HepG2 (cell line): ENCODE data around the gene ITCH. TPM values are rescaled to one million over a fixed set of nuclear protein-coding genes. Genes with fewer than 3 reads are reported as not detected.

Experiments used
- ATAC-seq: fragments of 200-7000 bp; cut with Tn5 transposase; 3 replicates; pipeline ENCODE4 v1.9.1; 2020; ENCODE audit warnings: mild to moderate bottlenecking, moderate library complexity
- BruUV-seq: library from RNA; stranded (reverse); fragments of 400-500 nt; replicated peaks from 2 replicates; lab custom pipeline; 2021; lab: Mats Ljungman, UMichigan
- CTCF ChIA-PET: fragments of 300-600 bp; formaldehyde crosslinking; extraction: SDS; loops from one replicate; lab custom pipeline; 2021; ENCODE audit warnings: low total read pairs, inconsistent platforms, low intra/inter-chr PET ratio; lab: Yijun Ruan, JAX
- POLR2A ChIA-PET: fragments of 350-600 bp; sonication (Branson Sonifier 250); formaldehyde crosslinking; loops from one replicate; lab custom pipeline; 2020; ENCODE audit warnings: antibody characterized with exemption, inconsistent platforms; lab: Yijun Ruan, JAX
- DNase-seq: peaks from one replicate; pipeline ENCODE4 v3.0.0-alpha.2; 2015; ENCODE audit warnings: low spot score
- FAIRE-seq: peaks from 3 replicates; lab custom pipeline; 2011; peaks lifted over from hg19 to GRCh38; lab: Jason Lieb, UNC
- H2AFZ ChIP-seq: one replicate; pipeline ENCODE4 v1.6.1; 2011; ENCODE audit warnings: low read length, inconsistent platforms
- H3K27ac ChIP-seq: fragments of 300-600 bp; 3 replicates; pipeline ENCODE4 v1.8.0; 2011; ENCODE audit warnings: mixed run types, mild to moderate bottlenecking, mixed read lengths, low read length, inconsistent platforms; ENCODE audit not compliant: insufficient read depth; ENCODE audit errors: extremely low read length
- H3K27me3 ChIP-seq, 2 experiments: fragments of 200-600 bp in 1 of 2; 2 replicates in 1 of 2; 3 replicates in 1 of 2; pipeline versions ENCODE4 v1.6.0 to v1.8.0; 2011; ENCODE audit warnings: low read length in 2 of 2, mild to moderate bottlenecking in 2 of 2, moderate library complexity in 2 of 2, inconsistent platforms in 1 of 2; ENCODE audit not compliant: insufficient read depth in 2 of 2, control insufficient read depth in 1 of 2
- H3K36me3 ChIP-seq, 2 experiments: fragments of 200-600 bp in 1 of 2; replicated peaks in 1 of 2; 2 replicates in 1 of 2; 3 replicates in 1 of 2; pipeline versions ENCODE4 v1.5.1 to v1.8.0; 2011; ENCODE audit warnings: low read length in 2 of 2, inconsistent platforms in 1 of 2; ENCODE audit not compliant: insufficient read depth in 2 of 2, control insufficient read depth in 1 of 2
- H3K4me1 ChIP-seq: 2 replicates; pipeline ENCODE4 v1.5.1; 2012; ENCODE audit warnings: low read length, inconsistent platforms; ENCODE audit not compliant: insufficient read depth
- H3K4me2 ChIP-seq: 2 replicates; pipeline ENCODE4 v1.6.0; 2011; ENCODE audit warnings: low read depth, low read length, inconsistent platforms
- H3K4me3 ChIP-seq, 3 experiments: fragments of 200-600 bp in 1 of 3; sonication (generic), shearing (Covaris generic) in 1 of 3; replicated peaks in 1 of 3; 2 replicates each; pipeline ENCODE4 v1.5.1; 2011 to 2016; ENCODE audit warnings: low read length in 3 of 3, inconsistent platforms in 2 of 3, low read depth in 2 of 3, mild to moderate bottlenecking in 2 of 3, control low read depth in 1 of 3, mixed read lengths in 1 of 3; ENCODE audit not compliant: insufficient read depth in 1 of 3
- H3K79me2 ChIP-seq: one replicate; pipeline ENCODE4 v1.6.1; 2011; ENCODE audit warnings: low read length, inconsistent platforms; ENCODE audit not compliant: insufficient read depth
- H3K9ac ChIP-seq: 2 replicates; pipeline ENCODE4 v1.6.0; 2011; ENCODE audit warnings: mild to moderate bottlenecking, low read depth, low read length, inconsistent platforms; ENCODE audit not compliant: insufficient read depth
- H3K9me3 ChIP-seq: 2 replicates; pipeline ENCODE4 v1.5.1; 2012; ENCODE audit warnings: mild to moderate bottlenecking, low read length
- H4K20me1 ChIP-seq: 2 replicates; pipeline ENCODE4 v1.6.0; 2011; ENCODE audit warnings: inconsistent platforms, mild to moderate bottlenecking, low read length, moderate library complexity; ENCODE audit not compliant: insufficient read depth
- CBX2 ChIP-seq, 2 experiments: fragments of 200-600 bp in 1 of 2; sonication (generic); formaldehyde crosslinking in 1 of 2; IDR thresholded peaks; 2 replicates each; pipeline versions ENCODE4 v1.7.0 to v1.8.1; 2018 to 2022; ENCODE audit warnings: low read depth in 2 of 2, low read length in 1 of 2, mild to moderate bottlenecking in 1 of 2, missing genetic modification reagents in 1 of 2
- NCOR1 ChIP-seq: fragments of 200-600 bp; sonication (generic); IDR thresholded peaks from 2 replicates; pipeline ENCODE4 v1.7.0; 2017; ENCODE audit warnings: antibody characterized with exemption, low read length, borderline replicate concordance
- POLR2AphosphoS2 ChIP-seq: IDR thresholded peaks from 2 replicates; pipeline ENCODE4 v1.6.1; 2011; ENCODE audit warnings: low read depth, low read length, improper control_type of control experiment
- SUZ12 ChIP-seq: fragments of 150-350 bp; IDR thresholded peaks from 2 replicates; pipeline ENCODE4 v1.6.1; 2014; ENCODE audit warnings: low read depth, low read length
- ZNF33A ChIP-seq: sonication (generic); formaldehyde crosslinking; IDR thresholded peaks from 2 replicates; pipeline ENCODE4 v1.5.1; 2020; ENCODE audit warnings: missing genetic modification reagents, mild to moderate bottlenecking, moderate library complexity, borderline replicate concordance
- ZNF350 ChIP-seq: sonication (generic); formaldehyde crosslinking; IDR thresholded peaks from 2 replicates; pipeline ENCODE4 v1.4.0; 2020; ENCODE audit warnings: mild to moderate bottlenecking, low read depth, missing genetic modification reagents, borderline replicate concordance
- ZNF670 ChIP-seq: sonication (generic); formaldehyde crosslinking; IDR thresholded peaks from 2 replicates; pipeline ENCODE4 v1.8.0; 2022; ENCODE audit warnings: mild to moderate bottlenecking, missing genetic modification reagents, borderline replicate concordance
- ZSCAN25 ChIP-seq: sonication (generic); formaldehyde crosslinking; IDR thresholded peaks from 2 replicates; pipeline ENCODE4 v1.8.0; 2022; ENCODE audit warnings: mild to moderate bottlenecking, missing genetic modification reagents
- WGBS: methylation state at CpG from one replicate; pipeline ENCODE4 v1.1.6; 2017; ENCODE audit warnings: low lambda C conversion rate; 5-methylcytosine and 5-hydroxymethylcytosine counted together
- in situ Hi-C: cut with HindIII; loops from 2 replicates; pipeline ENCODE4 v1.10.0; 2017; ENCODE audit warnings: low pct_unique_long_range_greater_than_20kb; ENCODE audit not compliant: extremely low pct_ligation_motif_present
- intact Hi-C: fragments of 100-400 bp; cut with micrococcal nuclease; formaldehyde crosslinking; loops from one replicate; pipeline ENCODE4 v1.10.0; 2022; ENCODE audit not compliant: unreplicated experiment
- polyA plus RNA-seq, 8 experiments: library from polyadenylated mRNA; depleted of rRNA in 3 of 8; stranded (reverse) in 7 of 8; unstranded in 1 of 8; fragments of >200 nt; fragmentation: Illumina TruSeq in 4 of 8; extraction: Trizol in 4 of 8; gene quantifications; 2 replicates each; pipeline versions ENCODE4 v1.2.1 to v1.2.3, GENCODE V29; 2011 to 2016; ENCODE audit warnings: low read depth in 4 of 8, missing spikeins in 1 of 8, mixed read lengths in 1 of 8; ENCODE audit not compliant: insufficient read depth in 1 of 8
- total RNA-seq, 5 experiments: library from RNA; depleted of rRNA; stranded (reverse); fragments of >200 nt; fragmentation: Illumina TruSeq; extraction: Trizol; gene quantifications; 2 replicates each; pipeline ENCODE4 v1.2.3, GENCODE V29; 2016; ENCODE audit warnings: low read depth in 1 of 5
- TF ChIP-seq, protein P1 (sequence below): sonication (generic); formaldehyde crosslinking; IDR thresholded peaks from 2 replicates; pipeline ENCODE4 v1.5.0; 2020; ENCODE audit warnings: missing genetic modification reagents
- TF ChIP-seq, protein P2 (sequence below): sonication (generic); formaldehyde crosslinking; IDR thresholded peaks from 2 replicates; pipeline ENCODE4 v1.4.0; 2020; ENCODE audit warnings: mild to moderate bottlenecking, missing genetic modification reagents
- TF ChIP-seq, protein P3 (sequence below): sonication (generic); formaldehyde crosslinking; IDR thresholded peaks from 2 replicates; pipeline ENCODE4 v1.5.1; 2020; ENCODE audit warnings: missing genetic modification reagents, mild to moderate bottlenecking, borderline replicate concordance

Gene ITCH
- total and polyA plus RNA-seq, 2 of the 13 experiments (the other 11 are each of a cell fraction or from before 2014, with no cell fraction given): 20.5 to 112 TPM

DNA sequence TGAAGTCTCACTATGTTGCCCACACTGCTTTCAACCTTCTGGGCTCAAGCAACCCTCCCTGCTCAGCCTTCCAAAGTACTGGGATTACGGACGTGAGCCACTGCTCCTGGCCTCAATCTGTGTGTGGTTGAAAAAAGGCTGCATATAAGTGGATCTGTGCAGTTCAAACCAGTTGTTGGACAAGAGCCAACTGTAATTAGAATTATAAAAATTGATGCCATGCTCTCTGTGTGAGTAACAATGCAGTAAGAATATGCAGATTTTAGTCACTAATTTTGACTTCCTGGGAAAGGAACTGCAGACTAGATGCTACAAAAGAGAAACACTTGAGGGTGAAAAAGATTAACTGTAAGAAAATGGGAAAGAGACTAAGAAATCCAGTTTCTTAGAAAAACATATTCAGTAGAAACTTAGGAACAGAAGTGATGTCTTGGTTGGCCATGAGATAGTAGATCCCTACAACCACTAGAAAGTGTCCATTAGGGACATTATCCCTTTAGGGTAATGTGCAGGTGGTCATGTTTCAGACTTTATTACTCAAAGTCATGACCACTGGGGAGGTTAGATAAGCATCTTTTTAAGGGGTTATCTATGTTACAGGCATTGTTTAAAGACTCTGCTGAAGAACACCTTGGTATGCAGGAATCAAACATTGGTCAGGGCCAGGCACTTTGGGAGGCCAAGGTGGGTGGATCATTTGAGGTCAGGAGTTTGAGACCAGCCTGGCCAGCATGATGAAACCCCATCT is 26.3 kb downstream of the ITCH start:
- Histone ChIP-seq H3K9me3 (no peaks in the 10 kb centered on the region), H3K4me2 (no peak overlapping the region)
- TF ChIP-seq ZNF350 (CRISPR knock-in tag): no peak
- TF ChIP-seq, protein P1, sequence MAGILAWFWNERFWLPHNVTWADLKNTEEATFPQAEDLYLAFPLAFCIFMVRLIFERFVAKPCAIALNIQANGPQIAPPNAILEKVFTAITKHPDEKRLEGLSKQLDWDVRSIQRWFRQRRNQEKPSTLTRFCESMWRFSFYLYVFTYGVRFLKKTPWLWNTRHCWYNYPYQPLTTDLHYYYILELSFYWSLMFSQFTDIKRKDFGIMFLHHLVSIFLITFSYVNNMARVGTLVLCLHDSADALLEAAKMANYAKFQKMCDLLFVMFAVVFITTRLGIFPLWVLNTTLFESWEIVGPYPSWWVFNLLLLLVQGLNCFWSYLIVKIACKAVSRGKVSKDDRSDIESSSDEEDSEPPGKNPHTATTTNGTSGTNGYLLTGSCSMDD: no peak
- TF ChIP-seq POLR2AphosphoS2: 0 out of 2 replicates have a peak, but pooled peaks have one; percentile 43
- TF ChIP-seq NCOR1: no peak
- TF ChIP-seq ZSCAN25: peak; percentile 3; the same call in 1 of the 2 replicates
- TF ChIP-seq, all 625 proteins: peak for 2
- WGBS: 94% methylated on average over 2 of the region's 2 CpGs
- Histone ChIP-seq H3K4me1 (peaks cover 43% of the 10 kb centered on the region), H3K9ac (no peak overlapping the region), H3K27ac (no peak overlapping the region), H3K36me3 (peaks cover 11 to 46% of the 10 kb centered on the region in 2 experiments), H3K79me2 (peaks cover 92% of the 10 kb centered on the region), H4K20me1 (peaks cover 53% of the 10 kb centered on the region), H3K27me3 (no peaks in the 10 kb centered on the region), H2AFZ (no peak overlapping the region), H3K4me3 (no peak overlapping the region)
- intact Hi-C loops: no loop called here
- no peak for ATAC-seq
- CTCF ChIA-PET: no interaction called here
- in situ Hi-C loops: no loop called here
- no peak for FAIRE-seq
- DNase-seq: no peak
- TSS peak; percentile 13 for BruUV-seq
- POLR2A ChIA-PET: no interaction called here

DNA sequence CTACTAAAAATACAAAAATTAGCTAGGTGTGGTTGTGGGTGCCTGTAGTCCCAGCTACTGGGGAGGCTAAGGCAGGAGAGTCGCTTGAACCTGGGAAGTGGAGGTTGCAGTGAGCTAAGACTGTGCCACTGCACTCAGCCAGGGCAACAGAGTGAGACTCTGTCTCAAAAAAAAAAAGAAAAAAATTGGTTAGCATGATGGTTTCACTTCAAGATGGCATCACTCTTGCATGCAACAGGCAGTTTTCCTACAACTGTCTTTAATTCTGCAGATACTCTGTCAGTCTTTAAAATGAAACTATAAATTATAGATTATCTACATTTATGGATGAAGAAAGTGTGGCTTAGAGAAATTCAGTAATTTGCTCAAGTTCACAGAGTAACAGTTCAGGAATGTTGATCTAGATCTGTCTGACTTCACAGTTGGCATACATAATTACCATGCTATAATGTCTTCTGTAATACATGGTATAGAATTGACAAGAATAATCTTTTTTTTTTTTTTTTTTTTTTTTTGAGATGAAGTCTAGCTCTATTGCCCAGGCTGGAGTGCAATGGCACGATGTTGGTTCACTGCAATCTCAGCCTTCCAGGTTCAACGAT is 27.0 kb downstream of the ITCH start:
- in situ Hi-C loops: no loop called here
- CTCF ChIA-PET: no interaction called here
- Histone ChIP-seq H4K20me1 (peaks cover 50% of the 10 kb centered on the region), H3K36me3 (peaks cover 15 to 53% of the 10 kb centered on the region in 2 experiments), H3K9ac (no peak overlapping the region), H2AFZ (no peak overlapping the region), H3K4me2 (no peak overlapping the region), H3K79me2 (peaks cover 92% of the 10 kb centered on the region), H3K4me1 (peaks cover 37% of the 10 kb centered on the region), H3K9me3 (no peaks in the 10 kb centered on the region), H3K4me3 (no peak overlapping the region), H3K27ac (no peak overlapping the region), H3K27me3 (no peaks in the 10 kb centered on the region)
- BruUV-seq: no TSS peak
- POLR2A ChIA-PET: interaction anchor here (0.6 to 1.3 kb wide), 3 partner anchors 19 to 79 kb away, joined by 3 to 6 read pairs (median 3); partner anchors contain the start of gene ITCH
- WGBS: 96% methylated on average over 3 of the region's 3 CpGs
- intact Hi-C loops: no loop called here
- FAIRE-seq (no peak), ATAC-seq (no peak), DNase-seq (no peak)
- TF ChIP-seq ZNF670 (CRISPR knock-in tag) (peak; percentile 14; the same call in 1 of the 2 replicates), CBX2 (IDR thresholded peaks at IDR 0.05; ENCODE audit: low read depth, low read length) (no peak), CBX2 (CRISPR knock-in tag; IDR thresholded peaks at IDR 0.05; ENCODE audit: low read depth) (no peak), ZNF33A (CRISPR knock-in tag) (0 out of 2 replicates have a peak, but pooled peaks have one; percentile 34), SUZ12 (no peak)
- TF ChIP-seq, protein P2, sequence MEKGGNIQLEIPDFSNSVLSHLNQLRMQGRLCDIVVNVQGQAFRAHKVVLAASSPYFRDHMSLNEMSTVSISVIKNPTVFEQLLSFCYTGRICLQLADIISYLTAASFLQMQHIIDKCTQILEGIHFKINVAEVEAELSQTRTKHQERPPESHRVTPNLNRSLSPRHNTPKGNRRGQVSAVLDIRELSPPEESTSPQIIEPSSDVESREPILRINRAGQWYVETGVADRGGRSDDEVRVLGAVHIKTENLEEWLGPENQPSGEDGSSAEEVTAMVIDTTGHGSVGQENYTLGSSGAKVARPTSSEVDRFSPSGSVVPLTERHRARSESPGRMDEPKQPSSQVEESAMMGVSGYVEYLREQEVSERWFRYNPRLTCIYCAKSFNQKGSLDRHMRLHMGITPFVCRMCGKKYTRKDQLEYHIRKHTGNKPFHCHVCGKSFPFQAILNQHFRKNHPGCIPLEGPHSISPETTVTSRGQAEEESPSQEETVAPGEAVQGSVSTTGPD: no peak
- TF ChIP-seq, protein P3, sequence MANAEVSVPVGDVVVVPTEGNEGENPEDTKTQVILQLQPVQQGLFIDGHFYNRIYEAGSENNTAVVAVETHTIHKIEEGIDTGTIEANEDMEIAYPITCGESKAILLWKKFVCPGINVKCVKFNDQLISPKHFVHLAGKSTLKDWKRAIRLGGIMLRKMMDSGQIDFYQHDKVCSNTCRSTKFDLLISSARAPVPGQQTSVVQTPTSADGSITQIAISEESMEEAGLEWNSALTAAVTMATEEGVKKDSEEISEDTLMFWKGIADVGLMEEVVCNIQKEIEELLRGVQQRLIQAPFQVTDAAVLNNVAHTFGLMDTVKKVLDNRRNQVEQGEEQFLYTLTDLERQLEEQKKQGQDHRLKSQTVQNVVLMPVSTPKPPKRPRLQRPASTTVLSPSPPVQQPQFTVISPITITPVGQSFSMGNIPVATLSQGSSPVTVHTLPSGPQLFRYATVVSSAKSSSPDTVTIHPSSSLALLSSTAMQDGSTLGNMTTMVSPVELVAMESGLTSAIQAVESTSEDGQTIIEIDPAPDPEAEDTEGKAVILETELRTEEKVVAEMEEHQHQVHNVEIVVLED (CRISPR knock-in tag): 0 out of 2 replicates have a peak, but pooled peaks have one; percentile 28
